AG09319 (cell line): ENCODE data around the gene ERP27.

ENCODE experiments used
- DNase-seq: peaks from one replicate; pipeline ENCODE4 v3.0.0-alpha.2; 2010; ENCODE audit warnings: low read depth; ENCODE audit errors: extremely low read depth
- TF ChIP-seq, protein P1 (sequence below): IDR thresholded peaks from 2 replicates; pipeline ENCODE4 v1.5.1; 2011; ENCODE audit warnings: low read depth, mild to moderate bottlenecking, inconsistent platforms, low read length, moderate library complexity

ERP27 gene

DNA sequence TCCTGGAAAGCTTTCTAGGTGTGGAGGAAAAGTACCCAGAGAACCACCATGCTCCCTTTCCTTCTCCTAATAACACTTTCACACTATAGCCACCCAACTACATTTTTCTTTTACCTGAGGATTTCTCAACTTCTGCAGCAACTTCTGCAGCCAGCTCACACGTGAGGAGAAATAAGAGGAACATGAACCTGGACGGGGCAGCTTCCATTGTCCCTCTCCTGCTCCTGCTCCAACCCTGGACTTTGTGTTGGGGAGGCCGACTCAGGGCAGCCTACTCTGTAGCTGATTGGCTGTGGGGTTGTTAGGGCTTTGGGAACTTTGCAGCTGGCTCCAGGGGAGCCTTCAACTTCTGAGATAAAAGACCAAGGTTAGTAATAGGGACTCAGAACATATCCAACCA lies at the start of gene ERP27:
TSS of gene ERP27 (minus strand) at position 237 of the 400 bp plus-strand sequence. CDS start at position 208, 29 bp downstream.
- no peak for DNase-seq
- TF ChIP-seq, protein P1, sequence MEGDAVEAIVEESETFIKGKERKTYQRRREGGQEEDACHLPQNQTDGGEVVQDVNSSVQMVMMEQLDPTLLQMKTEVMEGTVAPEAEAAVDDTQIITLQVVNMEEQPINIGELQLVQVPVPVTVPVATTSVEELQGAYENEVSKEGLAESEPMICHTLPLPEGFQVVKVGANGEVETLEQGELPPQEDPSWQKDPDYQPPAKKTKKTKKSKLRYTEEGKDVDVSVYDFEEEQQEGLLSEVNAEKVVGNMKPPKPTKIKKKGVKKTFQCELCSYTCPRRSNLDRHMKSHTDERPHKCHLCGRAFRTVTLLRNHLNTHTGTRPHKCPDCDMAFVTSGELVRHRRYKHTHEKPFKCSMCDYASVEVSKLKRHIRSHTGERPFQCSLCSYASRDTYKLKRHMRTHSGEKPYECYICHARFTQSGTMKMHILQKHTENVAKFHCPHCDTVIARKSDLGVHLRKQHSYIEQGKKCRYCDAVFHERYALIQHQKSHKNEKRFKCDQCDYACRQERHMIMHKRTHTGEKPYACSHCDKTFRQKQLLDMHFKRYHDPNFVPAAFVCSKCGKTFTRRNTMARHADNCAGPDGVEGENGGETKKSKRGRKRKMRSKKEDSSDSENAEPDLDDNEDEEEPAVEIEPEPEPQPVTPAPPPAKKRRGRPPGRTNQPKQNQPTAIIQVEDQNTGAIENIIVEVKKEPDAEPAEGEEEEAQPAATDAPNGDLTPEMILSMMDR = no peak

DNA sequence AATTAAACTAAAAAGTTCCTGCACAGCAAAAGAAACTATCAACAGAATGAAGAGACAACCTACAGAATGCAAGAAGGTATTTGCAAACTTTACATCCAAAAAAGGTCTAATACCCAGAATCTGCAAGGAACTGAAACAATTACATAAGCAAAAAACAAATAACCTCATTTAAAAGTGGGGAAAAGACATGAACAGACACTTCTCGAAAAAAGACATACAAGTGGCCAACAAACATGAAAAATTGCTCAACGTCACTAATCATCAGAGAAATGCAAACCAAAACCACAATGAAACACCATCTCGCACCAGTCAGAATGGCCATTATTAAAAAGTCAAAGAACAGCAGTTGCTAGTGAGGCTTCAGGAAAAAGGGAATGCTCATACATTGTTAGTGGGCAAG lies 49.7 kb upstream of the ERP27 start:
- TF ChIP-seq, protein P1 = no peak

DNA sequence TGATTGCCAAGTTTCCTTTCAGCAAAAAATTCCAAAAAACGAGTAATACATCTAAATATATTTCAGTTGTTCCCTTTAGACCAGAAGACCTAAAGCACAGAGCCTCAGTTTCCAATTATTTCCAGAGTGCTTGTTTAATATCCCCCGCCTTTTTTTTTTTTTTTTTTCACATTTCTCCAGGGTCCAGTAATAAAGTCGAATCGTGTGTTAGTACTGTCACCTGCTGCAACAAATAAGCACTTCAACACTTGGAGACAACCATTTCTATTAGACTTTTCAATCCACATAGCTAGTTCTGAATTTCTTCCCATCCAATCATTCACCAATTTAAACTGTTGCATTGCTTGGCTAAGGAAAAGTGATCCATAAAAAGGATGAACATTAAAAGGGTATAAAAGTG lies 48.1 kb upstream of the ERP27 start:
- TF ChIP-seq, protein P1 = no peak; the same call in 1 of the 2 replicates
- no peak for DNase-seq

More for the DNA sequence above, 49.7 kb upstream of the ERP27 start:
- DNase-seq = no peak

DNA sequence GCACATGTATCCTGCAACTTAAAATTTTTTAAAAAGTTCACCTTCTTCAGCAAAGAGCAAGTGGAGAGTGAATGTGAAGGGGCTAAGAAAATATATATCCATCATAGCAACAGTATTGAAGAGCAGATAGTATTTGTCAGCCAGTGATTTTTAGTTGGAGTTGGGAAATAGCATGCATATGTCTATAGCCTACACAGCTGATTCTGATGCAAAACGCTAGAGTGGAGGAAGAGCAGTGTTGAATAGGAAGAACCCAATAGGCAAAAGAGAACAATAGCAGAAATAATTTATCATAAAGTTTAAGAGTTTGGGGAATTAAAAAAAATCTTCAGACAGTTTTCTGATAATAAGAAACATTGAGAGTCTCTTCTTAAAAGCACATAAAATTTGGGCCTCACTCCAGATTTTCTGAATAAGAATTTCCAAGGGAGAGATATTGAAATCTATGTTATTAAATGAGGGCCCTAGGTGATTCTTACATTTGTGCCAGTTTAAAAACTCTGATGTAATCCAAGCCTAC lies 46.5 kb upstream of the ERP27 start:
- TF ChIP-seq, protein P1 = no peak
- DNase-seq = no peak

DNA sequence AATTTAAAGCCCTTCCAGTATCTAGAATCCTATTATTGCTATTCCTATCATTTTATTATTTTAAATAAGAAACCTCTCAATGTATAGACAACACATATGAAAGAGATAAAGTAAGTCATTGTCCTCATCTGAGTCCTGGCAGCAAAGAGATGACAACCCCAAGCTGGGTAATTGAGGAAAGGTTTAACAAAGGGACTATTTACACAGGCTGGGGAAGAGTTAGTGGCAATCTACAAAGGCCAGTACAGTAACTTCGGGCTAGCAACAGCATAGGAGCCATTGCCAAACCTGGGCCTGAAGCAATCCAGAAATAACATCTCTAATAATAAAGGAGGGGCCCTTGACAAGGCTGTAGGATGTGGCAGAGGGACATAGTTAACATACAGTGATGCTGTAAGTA lies 45.7 kb upstream of the ERP27 start:
- no peak for DNase-seq
- TF ChIP-seq, protein P1 = no peak

DNA sequence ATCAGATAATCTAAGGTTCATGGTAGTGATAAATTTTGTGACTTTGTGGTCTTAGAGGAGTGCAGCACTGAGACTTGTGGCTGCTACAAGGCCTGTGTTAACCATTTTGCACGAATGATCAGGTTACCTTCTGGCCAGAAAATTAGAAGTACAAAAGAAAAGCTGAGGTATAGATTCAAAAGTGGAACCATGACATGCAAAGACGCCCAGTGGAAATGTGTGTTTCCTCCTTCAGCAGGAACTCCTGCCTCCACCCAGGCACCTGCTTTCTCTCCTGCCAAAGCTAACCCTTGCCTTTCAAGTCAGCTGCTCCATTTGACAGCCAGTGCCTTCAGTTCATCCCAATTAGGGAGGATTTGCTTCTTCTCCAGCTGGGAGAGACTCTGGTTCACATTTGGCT lies 44.7 kb upstream of the ERP27 start:
- DNase-seq = no peak
- TF ChIP-seq, protein P1 = no peak

DNA sequence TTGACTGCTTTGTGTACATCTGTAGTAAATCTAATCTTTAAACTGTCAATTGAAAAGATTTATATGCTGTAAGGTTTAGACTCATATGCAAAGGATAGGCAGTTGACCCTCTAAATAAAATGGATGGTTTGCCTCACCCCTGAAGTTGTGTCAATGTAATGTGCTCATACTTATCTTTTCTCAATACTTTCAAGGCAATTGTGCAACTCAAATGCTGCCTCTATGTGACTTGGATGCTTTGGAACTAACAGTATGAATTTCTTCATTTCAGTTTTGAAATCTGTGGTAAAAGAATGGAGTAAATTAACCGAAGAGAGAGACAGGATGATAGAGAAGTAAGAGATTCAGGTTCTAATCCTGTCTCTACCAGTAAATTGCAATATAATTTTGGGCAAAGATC lies 44.2 kb upstream of the ERP27 start:
- DNase-seq = no peak
- TF ChIP-seq, protein P1 = no peak
